ENCODE measurements around the gene ZNF714.
"Not testable (repeated sequence)": the region's sequence is repeated elsewhere in the genome, so short reads cannot be mapped to it uniquely, and the experiment has no call there.

The ZNF714 gene

GRCh38 chr19:21130097-21130775 lies 48.2 kb downstream of the ZNF714 start:
- DNase-seq (ENCODE audit: low read depth in 2 of 2) = no peak

GRCh38 chr19:21133633-21134032 lies 51.6 kb downstream of the ZNF714 start:
- DNase-seq (ENCODE audit: low read depth in 2 of 2) = no peak

GRCh38 chr19:21134934-21135366 lies 52.9 kb downstream of the ZNF714 start:
- DNase-seq (ENCODE audit: low read depth in 2 of 2) = no peak

GRCh38 chr19:21135433-21135832 lies 53.4 kb downstream of the ZNF714 start:
- no peak for DNase-seq (ENCODE audit: low read depth in 2 of 2)

GRCh38 chr19:21138130-21138529 lies 56.1 kb downstream of the ZNF714 start:
- no peak for DNase-seq (ENCODE audit: low read depth in 2 of 2)

GRCh38 chr19:21141006-21141405 lies 59.0 kb downstream of the ZNF714 start:
- not testable (repeated sequence) for DNase-seq (ENCODE audit: low read depth in 2 of 2)

- peak; percentile 74 to 76 for DNase-seq (ENCODE audit: low read depth in 2 of 2)
Observed at GRCh38 chr19:21141787-21142464, 59.9 kb downstream of the ZNF714 start, which contains the start of gene ZNF431. ZNF431 (plus strand) TSS chr19:21142040; CDS start chr19:21142184, 144 bp downstream.

GRCh38 chr19:21143428-21143827 lies 61.4 kb downstream of the ZNF714 start:
- DNase-seq (ENCODE audit: low read depth in 2 of 2) = no peak

- no peak for DNase-seq (ENCODE audit: low read depth in 2 of 2)
Observed at GRCh38 chr19:21143854-21144253, 61.9 kb downstream of the ZNF714 start.

- no peak for DNase-seq (ENCODE audit: low read depth in 2 of 2)
Observed at GRCh38 chr19:21147540-21147939, 65.5 kb downstream of the ZNF714 start.

- no peak for DNase-seq (ENCODE audit: low read depth in 2 of 2)
Observed at GRCh38 chr19:21148681-21149080, 66.7 kb downstream of the ZNF714 start.

- no peak for DNase-seq (ENCODE audit: low read depth in 2 of 2)
Observed at GRCh38 chr19:21149877-21150276, 67.9 kb downstream of the ZNF714 start.

GRCh38 chr19:21151460-21151859 lies 69.5 kb downstream of the ZNF714 start:
- no peak for DNase-seq (ENCODE audit: low read depth in 2 of 2)

GRCh38 chr19:21158523-21159135 lies 76.6 kb downstream of the ZNF714 start:
- DNase-seq (ENCODE audit: low read depth in 2 of 2) = no peak

- DNase-seq (ENCODE audit: low read depth in 2 of 2) = no peak
Observed at GRCh38 chr19:21164541-21164940, 82.5 kb downstream of the ZNF714 start.

- no peak for DNase-seq (ENCODE audit: low read depth in 2 of 2)
Observed at GRCh38 chr19:21166436-21166835, 84.4 kb downstream of the ZNF714 start.
